HEK293T (cell line): Measurements from ENCODE around the gene AFTPH.

Experiments
- FOXK2 ChIP-seq: fragments of 450-650 bp; IDR thresholded peaks from 2 replicates; pipeline ENCODE4 v1.6.1; 2016; ENCODE audit warnings: mild to moderate bottlenecking
- FOXM1 ChIP-seq: fragments of 450-650 bp; IDR thresholded peaks from 2 replicates; pipeline ENCODE4 v1.6.1; 2017; ENCODE audit warnings: mild to moderate bottlenecking, borderline replicate concordance
- HDGF ChIP-seq: fragments of 450-650 bp; IDR thresholded peaks from 2 replicates; pipeline ENCODE4 v1.6.1; 2017; ENCODE audit warnings: antibody characterized with exemption, borderline replicate concordance
- L3MBTL2 ChIP-seq: fragments of 450-650 bp; conservative IDR thresholded peaks from 2 replicates; pipeline ENCODE4 v1.6.1; 2016; ENCODE audit warnings: mild to moderate bottlenecking
- NFRKB ChIP-seq: fragments of 450-650 bp; IDR thresholded peaks from 2 replicates; pipeline ENCODE4 v1.6.1; 2016; ENCODE audit warnings: mild to moderate bottlenecking, moderate library complexity
- PKNOX1 ChIP-seq: fragments of 450-650 bp; IDR thresholded peaks from 2 replicates; pipeline ENCODE4 v1.6.1; 2016
- TARDBP ChIP-seq: fragments of 450-650 bp; IDR thresholded peaks from 2 replicates; pipeline ENCODE4 v1.6.1; 2016
- ZNF384 ChIP-seq: fragments of 450-650 bp; IDR thresholded peaks from 2 replicates; pipeline ENCODE4 v1.6.1; 2016

GRCh38 chr2:64613276-64613675, 89.1 kb downstream of the AFTPH start:
- TF ChIP-seq TARDBP, result no peak
- no peak for TF ChIP-seq PKNOX1
- TF ChIP-seq ZNF384, result no peak
- TF ChIP-seq L3MBTL2, result no peak
- no peak for TF ChIP-seq NFRKB
- no peak for TF ChIP-seq FOXM1
- TF ChIP-seq FOXK2, result no peak
- TF ChIP-seq HDGF, result no peak
